NOMO-1 treated with dmso at 0.1 percent for 144 hours (cell line): ENCODE measurements around the gene SLCO3A1.
"Not testable (repeated sequence)": the region's sequence is repeated elsewhere in the genome, so short reads cannot be mapped to it uniquely, and the experiment has no call there.

Experiments used
- DNase-seq: peaks from one replicate; lab custom pipeline; 2025; ENCODE audit not compliant: unreplicated experiment; lab: John Stamatoyannopoulos, UW

The SLCO3A1 gene

GRCh38 chr15:92061511-92062195 is 208.1 kb downstream of the SLCO3A1 start:
- DNase-seq, result no peak

DNA sequence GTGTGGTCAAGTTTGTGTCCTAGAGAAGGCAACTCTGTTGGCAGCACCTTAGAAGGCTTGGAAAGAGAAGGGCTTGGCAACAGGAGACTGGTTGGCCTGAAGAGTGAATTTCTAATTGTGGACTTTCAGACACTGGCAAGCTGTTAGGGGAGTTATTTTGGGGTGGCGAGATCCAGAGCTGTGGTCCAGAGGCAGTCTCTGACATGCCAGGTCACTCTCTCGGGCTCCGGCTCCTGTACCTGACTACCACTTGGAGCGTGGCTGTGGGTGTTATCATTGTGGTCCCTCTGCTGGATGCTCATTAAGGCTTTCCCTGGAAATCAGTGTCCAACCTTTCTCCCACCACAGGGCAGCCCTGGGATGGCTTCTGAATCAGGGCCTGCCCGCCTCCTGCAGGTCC is 209.0 kb downstream of the SLCO3A1 start:
- no peak for DNase-seq

DNA sequence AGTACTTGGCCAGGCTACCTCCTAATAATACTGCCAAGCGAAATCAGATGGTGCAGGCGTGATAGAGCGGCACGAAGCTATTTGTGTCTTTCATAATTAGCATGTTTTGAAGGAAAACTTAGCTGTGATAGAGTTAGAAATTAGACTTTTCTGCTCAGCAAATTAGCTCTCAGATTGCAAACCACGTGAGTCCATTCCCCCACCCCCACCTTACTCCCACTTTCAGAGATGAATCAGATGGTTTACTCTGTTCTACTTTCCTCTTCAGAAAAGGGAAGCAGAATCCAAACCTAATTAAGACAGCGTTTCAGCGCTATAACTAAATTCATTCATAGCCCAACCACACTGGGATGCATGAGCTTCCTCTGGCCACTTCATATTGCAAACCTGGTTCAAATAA is 214.6 kb downstream of the SLCO3A1 start:
- peak; percentile 6 for DNase-seq

GRCh38 chr15:92069308-92070250 is 216.1 kb downstream of the SLCO3A1 start:
- DNase-seq, result peak; percentile 53

DNA sequence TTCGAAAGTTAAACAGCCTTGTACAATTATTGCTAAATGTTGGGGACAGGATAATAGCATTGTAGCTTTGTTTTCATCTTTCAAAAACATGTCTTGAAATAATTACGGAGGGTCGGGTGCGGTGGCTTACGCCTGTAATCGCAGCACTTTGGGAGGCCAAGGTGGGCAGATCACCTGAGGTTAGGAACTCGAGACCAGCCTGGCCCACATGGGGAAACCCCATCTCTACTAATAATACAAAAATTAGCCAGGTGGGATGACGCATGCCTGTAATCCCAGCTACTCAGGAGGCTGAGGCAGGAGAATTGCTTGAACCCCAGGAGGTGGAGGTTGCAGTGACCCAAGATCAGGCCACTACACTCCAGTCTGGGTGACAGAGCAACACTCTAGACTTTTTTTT is 216.7 kb downstream of the SLCO3A1 start:
- not testable (repeated sequence) for DNase-seq

DNA sequence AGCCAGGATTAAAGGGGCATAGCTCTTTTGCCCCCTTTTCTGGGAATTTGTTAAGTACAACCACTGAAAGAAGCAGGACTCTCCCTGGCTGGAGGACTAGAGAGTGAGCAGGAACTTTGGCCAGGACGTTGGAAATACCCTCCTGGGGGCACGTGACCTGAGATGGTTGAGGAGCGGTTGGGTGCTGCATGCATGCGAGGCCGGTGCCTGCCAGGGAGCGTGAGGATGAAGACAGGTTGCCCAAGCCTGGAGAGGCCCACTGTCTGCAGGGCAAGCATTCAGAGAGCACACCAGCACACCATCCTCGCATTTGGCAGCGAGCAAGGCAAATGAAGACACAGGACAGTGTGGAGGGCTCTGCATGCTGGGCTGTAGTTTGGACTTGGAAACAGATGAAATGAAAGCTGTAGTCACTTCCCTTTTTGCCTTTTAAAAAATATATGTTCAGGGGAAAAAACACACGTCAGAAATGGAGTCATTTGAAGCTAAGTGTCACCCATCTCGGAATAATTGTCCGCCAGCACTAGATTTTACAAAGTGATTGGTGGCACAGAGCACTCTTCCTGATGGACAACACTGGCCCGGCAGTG is 217.6 kb downstream of the SLCO3A1 start:
- DNase-seq, result peak; percentile 9

- no peak for DNase-seq
Measured at GRCh38 chr15:92073044-92073785, 219.7 kb downstream of the SLCO3A1 start.

DNA sequence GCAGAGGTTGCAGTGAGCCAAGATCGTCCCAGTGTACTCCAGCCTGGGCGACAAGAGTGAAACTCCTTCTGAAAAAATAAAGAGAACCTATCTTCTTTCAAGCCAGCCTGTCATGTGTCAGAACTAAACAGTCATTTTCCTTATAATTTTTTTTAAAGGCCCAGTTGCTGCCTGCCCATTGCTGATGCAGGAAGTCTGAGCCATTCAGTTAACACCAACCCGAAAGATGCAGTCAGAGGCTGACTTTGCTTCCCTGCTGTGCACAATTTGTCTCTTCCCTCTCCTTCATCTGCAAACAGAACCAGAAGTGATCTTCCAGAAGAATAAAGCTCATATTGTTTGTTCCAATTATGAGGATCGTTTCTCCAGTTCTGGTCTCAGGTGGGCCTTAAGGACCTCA is 220.6 kb downstream of the SLCO3A1 start:
- DNase-seq, result no peak

- DNase-seq, result no peak
Measured at GRCh38 chr15:92074646-92075045, 221.1 kb downstream of the SLCO3A1 start.

DNA sequence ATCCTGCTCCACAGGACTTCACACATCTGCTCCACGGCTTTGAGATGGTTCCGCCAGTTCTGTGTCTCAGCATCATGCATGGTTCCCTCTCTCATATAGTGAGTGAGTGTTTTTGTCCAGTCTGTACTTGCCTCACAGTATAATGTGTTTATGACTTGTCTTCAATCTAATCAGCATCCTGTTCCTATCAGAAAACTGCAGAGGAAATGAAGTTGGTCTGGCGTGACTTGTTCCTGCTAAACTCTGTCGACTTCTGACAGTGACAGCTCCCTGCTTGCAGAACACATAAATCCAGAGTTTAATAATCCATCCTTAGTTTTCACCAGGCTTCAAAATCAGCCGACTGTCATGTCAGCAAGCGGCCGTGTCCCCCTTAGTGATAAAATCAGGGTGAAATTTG is 222.3 kb downstream of the SLCO3A1 start:
- no peak for DNase-seq

GRCh38 chr15:92076541-92076940 is 223.0 kb downstream of the SLCO3A1 start:
- no peak for DNase-seq

GRCh38 chr15:92077353-92078085 is 224.0 kb downstream of the SLCO3A1 start:
- DNase-seq, result peak; percentile 25

- DNase-seq, result no peak
Measured at GRCh38 chr15:92078270-92078669, 224.8 kb downstream of the SLCO3A1 start.

DNA sequence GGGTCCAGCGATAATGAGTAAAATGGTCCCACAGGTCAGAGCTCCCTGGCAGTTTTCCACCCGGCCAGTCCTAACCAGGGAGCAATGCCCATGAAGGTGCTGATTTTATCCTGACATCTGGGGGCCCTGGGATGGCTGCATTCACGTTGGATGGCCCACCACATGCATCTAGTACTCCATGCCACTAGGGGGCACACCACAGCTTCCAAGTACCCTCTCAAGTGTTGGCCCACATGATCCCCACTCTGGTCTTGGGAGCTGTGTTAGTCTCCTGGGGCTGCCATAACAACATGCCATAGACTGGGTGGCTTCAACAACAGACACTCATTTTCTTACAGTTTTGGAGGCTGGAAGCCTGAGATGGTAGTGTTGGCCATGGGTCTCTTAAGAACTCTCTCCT is 225.5 kb downstream of the SLCO3A1 start:
- no peak for DNase-seq

GRCh38 chr15:92079647-92080255 is 226.2 kb downstream of the SLCO3A1 start:
- no peak for DNase-seq

GRCh38 chr15:92082006-92082843 is 228.7 kb downstream of the SLCO3A1 start:
- peak; percentile 49 for DNase-seq

- DNase-seq, result no peak
Measured at GRCh38 chr15:92083190-92083589, 229.7 kb downstream of the SLCO3A1 start.

- DNase-seq, result no peak
Measured at GRCh38 chr15:92087211-92087610, 233.7 kb downstream of the SLCO3A1 start.

DNA sequence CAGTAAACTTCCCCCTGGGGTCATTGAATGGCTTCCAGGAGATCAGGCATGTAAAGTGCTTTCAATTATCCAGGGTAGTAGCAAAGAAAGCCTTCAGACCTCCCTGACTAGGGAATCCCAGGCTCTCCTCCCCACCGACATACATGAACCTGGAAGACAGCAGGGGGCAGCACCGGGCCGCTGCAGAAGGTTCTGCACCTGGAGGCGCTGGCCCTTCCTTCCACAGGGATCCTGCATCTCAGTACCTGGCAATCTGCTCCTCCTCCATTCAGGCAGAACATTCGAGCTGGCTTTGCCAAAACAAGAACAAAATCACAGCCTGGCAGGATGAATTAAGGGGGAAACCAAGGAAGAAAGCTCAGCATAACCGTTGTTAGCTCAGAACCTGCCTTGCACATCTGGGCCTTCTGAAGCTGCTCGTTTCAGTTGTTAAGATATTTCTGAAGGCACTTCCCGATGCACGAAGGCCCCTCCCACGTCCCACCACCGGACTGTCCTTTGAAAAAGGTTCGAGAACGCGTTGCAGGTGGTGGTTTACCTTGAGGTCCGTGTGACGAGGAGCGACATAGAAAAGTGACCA is 237.7 kb downstream of the SLCO3A1 start:
- DNase-seq, result no peak
